IMR-90 (cell line): ENCODE measurements around the gene DOCK4. TPM values are rescaled to one million over a fixed set of nuclear protein-coding genes. Genes with fewer than 3 reads are reported as not detected.

Source experiments
- ATAC-seq: fragments of 200-7000 bp; cut with Tn5 transposase; 2 replicates; pipeline ENCODE4 v1.9.1; 2020; ENCODE audit warnings: low read depth, mild to moderate bottlenecking, moderate library complexity
- BruUV-seq: library from RNA; stranded (reverse); fragments of 400-500 nt; replicated peaks from 2 replicates; lab custom pipeline; 2021; lab: Mats Ljungman, UMichigan
- CTCF ChIA-PET: fragments of 300-600 bp; formaldehyde crosslinking; extraction: SDS; loops from one replicate; lab custom pipeline; 2021; ENCODE audit warnings: antibody characterized with exemption; lab: Yijun Ruan, JAX
- POLR2A ChIA-PET: fragments of 300-600 bp; sonication (Branson Sonifier 250); formaldehyde crosslinking; loops from one replicate; lab custom pipeline; 2022; ENCODE audit warnings: antibody characterized with exemption; ENCODE audit not compliant: unreplicated experiment; lab: Charles Lee
- DNase-seq: peaks from one replicate; pipeline ENCODE4 v3.0.0; 2013
- H2AFZ ChIP-seq: replicated peaks from 2 replicates; pipeline ENCODE3; 2013; ENCODE audit warnings: low read length, mild to moderate bottlenecking; ENCODE audit not compliant: poor library complexity
- H2AK5ac ChIP-seq: 2 replicates; pipeline ENCODE4 v1.6.1; 2013; ENCODE audit warnings: low read depth, low read length, inconsistent platforms
- H2AK9ac ChIP-seq: replicated peaks from 2 replicates; pipeline ENCODE3; 2013; ENCODE audit warnings: mild to moderate bottlenecking, low read depth, low read length, moderate library complexity; ENCODE audit not compliant: poor library complexity
- H2BK120ac ChIP-seq: 2 replicates; pipeline ENCODE4 v1.6.1; 2013; ENCODE audit warnings: low read depth, low read length, inconsistent platforms
- H2BK15ac ChIP-seq: 3 replicates; pipeline ENCODE4 v1.6.1; 2013; ENCODE audit warnings: low read depth, low read length, inconsistent platforms
- H2BK20ac ChIP-seq: 2 replicates; pipeline ENCODE4 v1.6.1; 2013; ENCODE audit warnings: low read depth, mild to moderate bottlenecking, inconsistent platforms, low read length, moderate library complexity
- H2BK5ac ChIP-seq: 2 replicates; pipeline ENCODE4 v1.6.1; 2013; ENCODE audit warnings: mild to moderate bottlenecking, low read depth, low read length, inconsistent platforms; ENCODE audit not compliant: poor library complexity, severe bottlenecking
- H3K14ac ChIP-seq: replicated peaks from 2 replicates; pipeline ENCODE4 v1.6.1; 2013; ENCODE audit warnings: low read depth, low read length, inconsistent platforms
- H3K18ac ChIP-seq: 2 replicates; pipeline ENCODE4 v1.6.1; 2013; ENCODE audit warnings: low read depth, low read length, control low read depth
- H3K23ac ChIP-seq: 2 replicates; pipeline ENCODE4 v1.6.1; 2013; ENCODE audit warnings: low read depth, low read length, inconsistent platforms
- H3K27ac ChIP-seq: 2 replicates; pipeline ENCODE4 v1.5.1; 2013; ENCODE audit warnings: mild to moderate bottlenecking, control low read depth, low read length; ENCODE audit not compliant: insufficient read depth
- H3K27me3 ChIP-seq: 2 replicates; pipeline ENCODE4 v1.6.1; 2013; ENCODE audit warnings: low read length; ENCODE audit not compliant: control insufficient read depth, insufficient read depth
- H3K36me3 ChIP-seq: 2 replicates; pipeline ENCODE4 v1.6.1; 2013; ENCODE audit warnings: low read length, mixed read lengths; ENCODE audit not compliant: control insufficient read depth, insufficient read depth
- H3K4ac ChIP-seq: 2 replicates; pipeline ENCODE4 v1.6.1; 2013; ENCODE audit warnings: low read depth, low read length, inconsistent platforms
- H3K4me1 ChIP-seq: 2 replicates; pipeline ENCODE4 v1.6.1; 2013; ENCODE audit warnings: low read length, mixed read lengths; ENCODE audit not compliant: control insufficient read depth, insufficient read depth
- H3K4me2 ChIP-seq: 2 replicates; pipeline ENCODE4 v1.6.1; 2013; ENCODE audit warnings: low read depth, mild to moderate bottlenecking, control low read depth, low read length, moderate library complexity
- H3K4me3 ChIP-seq: 2 replicates; pipeline ENCODE4 v1.5.1; 2013; ENCODE audit warnings: low read depth, mild to moderate bottlenecking, control low read depth, low read length, moderate library complexity; ENCODE audit not compliant: insufficient read depth
- H3K56ac ChIP-seq: 2 replicates; pipeline ENCODE4 v1.6.1; 2013; ENCODE audit warnings: low read length, inconsistent platforms; ENCODE audit not compliant: insufficient read depth; ENCODE audit errors: extremely low read depth
- H3K79me1 ChIP-seq, 2 experiments: 2 replicates each; pipeline ENCODE4 v1.6.1; 2013; ENCODE audit warnings: low read length in 2 of 2, inconsistent platforms in 1 of 2, low read depth in 1 of 2
- H3K9ac ChIP-seq: 2 replicates; pipeline ENCODE4 v1.6.1; 2013; ENCODE audit warnings: low read depth, low read length, control low read depth
- H3K9me1 ChIP-seq: 2 replicates; pipeline ENCODE4 v1.6.1; 2013; ENCODE audit warnings: low read length, inconsistent platforms; ENCODE audit not compliant: insufficient read depth
- H3K9me3 ChIP-seq: 2 replicates; pipeline ENCODE4 v1.6.1; 2013; ENCODE audit warnings: low read length; ENCODE audit not compliant: control insufficient read depth, insufficient read depth
- H4K20me1 ChIP-seq: 2 replicates; pipeline ENCODE4 v1.6.1; 2013; ENCODE audit warnings: low read length, inconsistent platforms; ENCODE audit not compliant: insufficient read depth
- H4K5ac ChIP-seq: 2 replicates; pipeline ENCODE4 v1.6.1; 2013; ENCODE audit warnings: mild to moderate bottlenecking, low read depth, low read length, control low read depth
- H4K8ac ChIP-seq, 2 experiments: 2 replicates each; pipeline ENCODE4 v1.6.1; 2013; ENCODE audit warnings: low read depth in 2 of 2, low read length in 2 of 2, control low read depth in 1 of 2, inconsistent platforms in 1 of 2
- H4K91ac ChIP-seq: 2 replicates; pipeline ENCODE4 v1.6.1; 2013; ENCODE audit warnings: low read depth, low read length, inconsistent platforms; ENCODE audit not compliant: insufficient read depth
- BHLHE40 ChIP-seq: fragments of 150-350 bp; IDR thresholded peaks from 2 replicates; pipeline ENCODE4 v1.6.1; 2016; ENCODE audit warnings: mild to moderate bottlenecking, low read depth, low read length
- CEBPB ChIP-seq: IDR thresholded peaks from 2 replicates; pipeline ENCODE4 v1.6.1; 2012; ENCODE audit warnings: low read depth, low read length, improper control_type of control experiment
- CHD1 ChIP-seq: IDR thresholded peaks from 2 replicates; pipeline ENCODE4 v1.6.1; 2012; ENCODE audit warnings: low read depth, low read length, improper control_type of control experiment
- FOS ChIP-seq: fragments of 150-350 bp; IDR thresholded peaks from 2 replicates; pipeline ENCODE4 v1.6.1; 2016; ENCODE audit warnings: low read depth, low read length
- MAFK ChIP-seq: IDR thresholded peaks from 2 replicates; pipeline ENCODE4 v1.6.1; 2012; ENCODE audit warnings: low read depth, low read length, improper control_type of control experiment
- MAZ ChIP-seq: IDR thresholded peaks from 2 replicates; pipeline ENCODE4 v1.6.1; 2012; ENCODE audit warnings: low read depth, mild to moderate bottlenecking, low read length, improper control_type of control experiment, moderate library complexity, borderline replicate concordance
- MXI1 ChIP-seq: IDR thresholded peaks from 2 replicates; pipeline ENCODE4 v1.6.1; 2012; ENCODE audit warnings: low read depth, mild to moderate bottlenecking, low read length, moderate library complexity, borderline replicate concordance
- NFE2L2 ChIP-seq: fragments of 150-350 bp; IDR thresholded peaks from 2 replicates; pipeline ENCODE4 v1.6.1; 2016; ENCODE audit warnings: low read depth, mild to moderate bottlenecking, low read length
- POLR2A ChIP-seq: IDR thresholded peaks from 2 replicates; pipeline ENCODE4 v1.6.1; 2012; ENCODE audit warnings: mild to moderate bottlenecking, low read depth, low read length
- RAD21 ChIP-seq: IDR thresholded peaks from 2 replicates; pipeline ENCODE4 v1.6.1; 2012; ENCODE audit warnings: low read length, improper control_type of control experiment
- RCOR1 ChIP-seq: IDR thresholded peaks from 2 replicates; pipeline ENCODE4 v1.6.1; 2012; ENCODE audit warnings: mild to moderate bottlenecking, low read length, improper control_type of control experiment; ENCODE audit not compliant: insufficient replicate concordance
- RFX5 ChIP-seq: IDR thresholded peaks from 2 replicates; pipeline ENCODE4 v1.8.0; 2012; ENCODE audit warnings: low read depth, mild to moderate bottlenecking, low read length, moderate library complexity
- SMC3 ChIP-seq: fragments of 150-350 bp; IDR thresholded peaks from 2 replicates; pipeline ENCODE4 v1.6.1; 2016; ENCODE audit warnings: low read depth, mild to moderate bottlenecking, antibody characterized with exemption, low read length, moderate library complexity
- WGBS, 2 experiments: methylation state at CpG; one replicate each; pipeline versions ENCODE4 v1.1.5 to v1.1.7; 2013; ENCODE audit warnings: missing lambda C conversion rate in 2 of 2; ENCODE audit not compliant: insufficient read length in 1 of 2; ENCODE audit errors: extremely low coverage in 2 of 2; 5-methylcytosine and 5-hydroxymethylcytosine counted together
- dilution Hi-C: fragments of 300-500 bp; cut with HindIII; formaldehyde crosslinking; loops from one replicate; pipeline ENCODE4 v1.14.3; 2018; ENCODE audit warnings: low sequenced_read_pairs; ENCODE audit not compliant: unreplicated experiment
- in situ Hi-C: fragments of 300-500 bp; cut with MboI; formaldehyde crosslinking; loops from 3 replicates; pipeline ENCODE4 v1.14.3; 2019; ENCODE audit warnings: low sequenced_read_pairs, inconsistent platforms, mixed read lengths
- intact Hi-C: fragments of 100-400 bp; cut with micrococcal nuclease; formaldehyde crosslinking; loops from 2 replicates; pipeline ENCODE4 v1.10.0; 2022
- polyA plus RNA-seq, 3 experiments: library from polyadenylated mRNA; depleted of rRNA; stranded (reverse); fragments of >200 nt; gene quantifications; 2 replicates each; pipeline ENCODE4 v1.2.3, GENCODE V29; 2012; ENCODE audit warnings: low replicate concordance in 1 of 3
- total RNA-seq: library from RNA; depleted of rRNA; stranded (reverse); fragments of >200 nt; gene quantifications from 2 replicates; pipeline ENCODE4 v1.2.3, GENCODE V29; 2012
- TF ChIP-seq, protein P1 (sequence below): fragments of 150-350 bp; IDR thresholded peaks from 2 replicates; pipeline ENCODE4 v1.6.1; 2017; ENCODE audit warnings: mild to moderate bottlenecking, antibody characterized with exemption, low read length, low read depth
- TF ChIP-seq, protein P2 (sequence below): conservative IDR thresholded peaks from 2 replicates; pipeline ENCODE4 v1.5.1; 2012; ENCODE audit warnings: mild to moderate bottlenecking, low read depth, low read length, improper control_type of control experiment
- TF ChIP-seq, protein P3 (sequence below): fragments of 150-350 bp; IDR thresholded peaks from 2 replicates; pipeline ENCODE4 v1.6.1; 2016; ENCODE audit warnings: low read depth, mild to moderate bottlenecking, low read length, moderate library complexity, borderline replicate concordance

DOCK4 gene
- total and polyA plus RNA-seq, 2 of the 4 experiments (the other 2 are of a cell fraction) = 4.4 to 12.2 TPM

DNA sequence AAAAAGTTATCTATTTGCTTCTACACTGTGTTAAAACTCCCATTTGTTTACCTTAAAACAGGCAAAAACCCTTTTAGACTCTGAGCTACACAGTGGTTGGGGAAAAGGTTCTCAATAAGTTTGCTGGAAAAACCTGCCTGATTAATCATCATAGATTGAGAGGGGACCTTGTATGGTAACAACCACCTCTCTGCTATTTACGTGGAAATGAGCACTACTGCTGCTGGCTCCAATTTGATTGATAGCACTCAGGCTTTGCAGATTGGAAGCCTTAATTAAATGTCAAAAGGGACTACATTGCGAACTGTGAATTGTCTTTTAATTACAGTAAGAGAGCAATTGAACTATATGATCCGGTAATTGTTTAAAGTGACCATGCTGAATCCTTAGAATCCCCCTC, 525.0 kb downstream of the DOCK4 start:
- TF ChIP-seq FOS (no peak), MAFK (no peak), RCOR1 (no peak), NFE2L2 (no peak), BHLHE40 (no peak), CHD1 (no peak), POLR2A (no peak), MAZ (no peak), CEBPB (no peak), RFX5 (no peak), MXI1 (no peak), SMC3 (no peak), RAD21 (no peak)
- TF ChIP-seq, protein P1, sequence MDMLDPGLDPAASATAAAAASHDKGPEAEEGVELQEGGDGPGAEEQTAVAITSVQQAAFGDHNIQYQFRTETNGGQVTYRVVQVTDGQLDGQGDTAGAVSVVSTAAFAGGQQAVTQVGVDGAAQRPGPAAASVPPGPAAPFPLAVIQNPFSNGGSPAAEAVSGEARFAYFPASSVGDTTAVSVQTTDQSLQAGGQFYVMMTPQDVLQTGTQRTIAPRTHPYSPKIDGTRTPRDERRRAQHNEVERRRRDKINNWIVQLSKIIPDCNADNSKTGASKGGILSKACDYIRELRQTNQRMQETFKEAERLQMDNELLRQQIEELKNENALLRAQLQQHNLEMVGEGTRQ = no peak
- TF ChIP-seq, protein P2, sequence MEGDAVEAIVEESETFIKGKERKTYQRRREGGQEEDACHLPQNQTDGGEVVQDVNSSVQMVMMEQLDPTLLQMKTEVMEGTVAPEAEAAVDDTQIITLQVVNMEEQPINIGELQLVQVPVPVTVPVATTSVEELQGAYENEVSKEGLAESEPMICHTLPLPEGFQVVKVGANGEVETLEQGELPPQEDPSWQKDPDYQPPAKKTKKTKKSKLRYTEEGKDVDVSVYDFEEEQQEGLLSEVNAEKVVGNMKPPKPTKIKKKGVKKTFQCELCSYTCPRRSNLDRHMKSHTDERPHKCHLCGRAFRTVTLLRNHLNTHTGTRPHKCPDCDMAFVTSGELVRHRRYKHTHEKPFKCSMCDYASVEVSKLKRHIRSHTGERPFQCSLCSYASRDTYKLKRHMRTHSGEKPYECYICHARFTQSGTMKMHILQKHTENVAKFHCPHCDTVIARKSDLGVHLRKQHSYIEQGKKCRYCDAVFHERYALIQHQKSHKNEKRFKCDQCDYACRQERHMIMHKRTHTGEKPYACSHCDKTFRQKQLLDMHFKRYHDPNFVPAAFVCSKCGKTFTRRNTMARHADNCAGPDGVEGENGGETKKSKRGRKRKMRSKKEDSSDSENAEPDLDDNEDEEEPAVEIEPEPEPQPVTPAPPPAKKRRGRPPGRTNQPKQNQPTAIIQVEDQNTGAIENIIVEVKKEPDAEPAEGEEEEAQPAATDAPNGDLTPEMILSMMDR = no peak
- TF ChIP-seq, protein P3, sequence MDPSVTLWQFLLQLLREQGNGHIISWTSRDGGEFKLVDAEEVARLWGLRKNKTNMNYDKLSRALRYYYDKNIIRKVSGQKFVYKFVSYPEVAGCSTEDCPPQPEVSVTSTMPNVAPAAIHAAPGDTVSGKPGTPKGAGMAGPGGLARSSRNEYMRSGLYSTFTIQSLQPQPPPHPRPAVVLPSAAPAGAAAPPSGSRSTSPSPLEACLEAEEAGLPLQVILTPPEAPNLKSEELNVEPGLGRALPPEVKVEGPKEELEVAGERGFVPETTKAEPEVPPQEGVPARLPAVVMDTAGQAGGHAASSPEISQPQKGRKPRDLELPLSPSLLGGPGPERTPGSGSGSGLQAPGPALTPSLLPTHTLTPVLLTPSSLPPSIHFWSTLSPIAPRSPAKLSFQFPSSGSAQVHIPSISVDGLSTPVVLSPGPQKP = no peak
- Histone ChIP-seq H3K4me2 (no peak overlapping the region), H2BK5ac (no peak overlapping the region), H2BK20ac (no peak overlapping the region), H2AK5ac (no peak overlapping the region), H3K9me1 (no peaks in the 10 kb centered on the region), H3K79me1 (no peaks in the 10 kb centered on the region), H4K91ac (no peak overlapping the region), H3K4ac (no peak overlapping the region), H3K14ac (no peak overlapping the region), H2BK120ac (no peak overlapping the region), H3K9me3 (no peaks in the 10 kb centered on the region), H3K4me1 (peaks cover 1% of the 10 kb centered on the region; the same call in 1 of the 2 replicates), H3K27ac (no peak overlapping the region), H2BK15ac (no peak overlapping the region), H4K20me1 (no peaks in the 10 kb centered on the region), H3K56ac (no peak overlapping the region), H3K9ac (no peak overlapping the region), H2AFZ (no peak overlapping the region), H4K5ac (no peak overlapping the region), H3K36me3 (no peaks in the 10 kb centered on the region), H2AK9ac (no peak overlapping the region), H3K27me3 (no peaks in the 10 kb centered on the region), H3K18ac (no peak overlapping the region), H4K8ac (no peak overlapping the region), H3K23ac (no peak overlapping the region), H3K4me3 (no peak overlapping the region)
- intact Hi-C loops = no loop called here
- ATAC-seq (no peak), DNase-seq (no peak)
- in situ Hi-C loops = no loop called here
- BruUV-seq = no TSS peak
- no CpG with 5 or more reads among the region's 3 CpGs for WGBS, 2 experiments
- CTCF ChIA-PET = no interaction called here
- POLR2A ChIA-PET = no interaction called here
- dilution Hi-C loops = no loop called here
